Panc1 (cell line): ENCODE data around the gene PPIA.

Experiments
- CTCF ChIP-seq: fragments of 450-650 bp; IDR thresholded peaks from 2 replicates; pipeline ENCODE4 v1.5.1; 2017; ENCODE audit warnings: mild to moderate bottlenecking
- SIN3A ChIP-seq: IDR thresholded peaks from 2 replicates; pipeline ENCODE4 v1.6.1; 2012; ENCODE audit warnings: low read depth, mild to moderate bottlenecking, low read length, moderate library complexity, borderline replicate concordance; ENCODE audit not compliant: insufficient read depth

- TF ChIP-seq SIN3A (no peak), CTCF (no peak)
Measured at GRCh38 chr7:44755698-44756627, 40.5 kb upstream of the PPIA start.
